HG03342 (cell line): ENCODE data around the gene HPX.

ENCODE experiments used
- ATAC-seq: cut with Tn5 transposase; IDR thresholded peaks from one replicate; pipeline ENCODE4 v1.9.1; 2021; ENCODE audit warnings: mild to moderate bottlenecking, moderate library complexity; ENCODE audit not compliant: unreplicated experiment

Gene HPX

GRCh38 chr11:6468712-6469495, 28.1 kb upstream of the HPX start:
- ATAC-seq = peak; percentile 75

GRCh38 chr11:6459099-6459450, 18.3 kb upstream of the HPX start:
- ATAC-seq = no peak

- ATAC-seq = no peak
These were observed 17.7 kb upstream of the HPX start for GRCh38 chr11:6458352-6459098.

- ATAC-seq = no peak
These were observed 17.0 kb upstream of the HPX start for GRCh38 chr11:6457581-6458320.

- ATAC-seq = no peak
These were observed 15.7 kb upstream of the HPX start for GRCh38 chr11:6456361-6457073.

- ATAC-seq = no peak
These were observed 14.3 kb upstream of the HPX start for GRCh38 chr11:6455070-6455469.

- ATAC-seq = no peak
These were observed 12.4 kb upstream of the HPX start for GRCh38 chr11:6453152-6453551.

GRCh38 chr11:6452219-6452618, 11.4 kb upstream of the HPX start:
- ATAC-seq = no peak

- ATAC-seq = no peak
These were observed 7.8 kb upstream of the HPX start for GRCh38 chr11:6448574-6448973.

GRCh38 chr11:6443269-6444003, 2.6 kb upstream of the HPX start:
- ATAC-seq = peak; percentile 78

GRCh38 chr11:6442441-6442840, 1.7 kb upstream of the HPX start:
- ATAC-seq = no peak

- ATAC-seq = no peak
These were observed 1.7 kb downstream of the HPX start for GRCh38 chr11:6438979-6439571.

GRCh38 chr11:6437993-6438392, 2.8 kb downstream of the HPX start:
- ATAC-seq = no peak

GRCh38 chr11:6437423-6437822, 3.4 kb downstream of the HPX start:
- ATAC-seq = no peak

- peak; percentile 51 for ATAC-seq
These were observed 6.7 kb downstream of the HPX start for GRCh38 chr11:6433998-6434660.

GRCh38 chr11:6431861-6432260, 8.9 kb downstream of the HPX start:
- no peak for ATAC-seq

- no peak for ATAC-seq
These were observed 13.3 kb downstream of the HPX start for GRCh38 chr11:6427516-6427915.

- ATAC-seq = no peak
These were observed 20.1 kb downstream of the HPX start for GRCh38 chr11:6420677-6421076.

- peak; percentile 48 for ATAC-seq
These were observed 21.7 kb downstream of the HPX start, which contains the start of gene APBB1 for GRCh38 chr11:6419009-6419631. Gene APBB1 (minus strand): TSS chr11:6419094. CDS start chr11:6411347, 7,747 bp downstream.
